Esophagus mucosa (tissue), 1 donor: Measurements from ENCODE around the gene NLK. TPM values are rescaled to one million over a fixed set of nuclear protein-coding genes. Genes with fewer than 3 reads are reported as not detected.
"Not testable (repeated sequence)": the region's sequence is repeated elsewhere in the genome, so short reads cannot be mapped to it uniquely, and the experiment has no call there.

ENCODE experiments used
- ATAC-seq: fragments of 200-7000 bp; cut with Tn5 transposase; one replicate; pipeline ENCODE4 v1.9.1; 2020
- total RNA-seq: library from RNA; stranded (reverse); gene quantifications from one replicate; pipeline ENCODE4 v1.2.4, GENCODE V29; 2023
- donor health status: DM: yes; HTN: yes; CAD: no.

NLK gene
- total RNA-seq, 1 donor from 2014 or later: 6.7 TPM

- ATAC-seq: peak; percentile 75
These were observed 191.7 kb downstream of the NLK start for GRCh38 chr17:28233872-28234856.

GRCh38 chr17:28235066-28235700 is 192.7 kb downstream of the NLK start:
- ATAC-seq: not testable (repeated sequence)

GRCh38 chr17:28236033-28236653 is 193.7 kb downstream of the NLK start:
- not testable (repeated sequence) for ATAC-seq

- ATAC-seq: not testable (repeated sequence)
These were observed 196.2 kb downstream of the NLK start for GRCh38 chr17:28238547-28239270.

- no peak for ATAC-seq
These were observed 196.8 kb downstream of the NLK start for GRCh38 chr17:28239271-28239624.

GRCh38 chr17:28240688-28241340 is 198.3 kb downstream of the NLK start:
- no peak for ATAC-seq

- no peak for ATAC-seq
These were observed 200.3 kb downstream of the NLK start for GRCh38 chr17:28242791-28243190.

GRCh38 chr17:28243268-28243667 is 200.8 kb downstream of the NLK start:
- ATAC-seq: not testable (repeated sequence)

GRCh38 chr17:28244446-28244845 is 202.0 kb downstream of the NLK start:
- no peak for ATAC-seq

Other genes with a start within 250 kb of the NLK start
- gene NOS2, start 242.1 kb upstream of the NLK start, total RNA-seq: not detected
- 2.3 TPM for gene LYRM9, start 149.3 kb upstream of the NLK start, total RNA-seq